Measurements from ENCODE around the gene SEMA4B. TPM values are rescaled to one million over a fixed set of nuclear protein-coding genes. Genes with fewer than 3 reads are reported as not detected.

The SEMA4B gene
- polyA plus RNA-seq, 1 donor: 57.7 TPM

- DNase-seq: peak in 1 of 2 donors; percentile 1
- no CpG with 5 or more reads among the region's 6 CpGs for WGBS (ENCODE audit: insufficient coverage, low lambda C conversion rate)
- peaks cover 50% of the 10 kb centered on the region for H3K36me3 ChIP-seq (ENCODE audit: control insufficient read depth, insufficient read depth, low read length)
- no peak overlapping the region for H3K27ac ChIP-seq (ENCODE audit: low read length)
- no peaks in the 10 kb centered on the region for H3K27me3 ChIP-seq (ENCODE audit: control insufficient read depth, insufficient read depth, low read length)
- H3K4me3 ChIP-seq (ENCODE audit: low read length): no peak overlapping the region
- H3K9me3 ChIP-seq (ENCODE audit: control insufficient read depth, low read depth, low read length): no peaks in the 10 kb centered on the region
- peaks cover 27% of the 10 kb centered on the region for H3K4me1 ChIP-seq (ENCODE audit: control insufficient read depth, insufficient read depth, low read length)
Observed at GRCh38 chr15:90207252-90207651, 6.1 kb downstream of the SEMA4B start.

DNA sequence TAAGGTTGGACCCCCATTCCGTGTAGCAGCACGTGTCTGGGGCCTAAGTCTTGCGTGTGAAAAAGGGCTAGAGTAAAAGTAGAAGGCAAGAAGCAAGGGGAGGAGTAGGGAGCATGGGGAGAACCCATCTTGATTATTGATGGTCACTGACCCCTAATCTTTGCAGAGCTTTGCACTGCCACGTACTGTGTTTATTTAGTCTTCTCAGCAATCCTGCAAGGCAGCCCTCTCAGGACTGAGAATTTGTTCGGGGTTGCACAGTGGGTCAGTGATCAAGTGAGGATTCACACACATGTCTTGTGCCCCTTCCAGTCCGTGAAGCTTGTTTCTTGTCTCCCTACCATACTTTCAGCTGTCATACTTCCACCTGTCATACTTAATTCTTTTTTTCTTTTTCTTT lies 7.2 kb downstream of the SEMA4B start:
- Histone ChIP-seq H3K4me3 (ENCODE audit: low read length) (no peak overlapping the region), H3K27me3 (ENCODE audit: control insufficient read depth, insufficient read depth, low read length) (no peaks in the 10 kb centered on the region), H3K9me3 (ENCODE audit: control insufficient read depth, low read depth, low read length) (no peaks in the 10 kb centered on the region), H3K36me3 (ENCODE audit: control insufficient read depth, insufficient read depth, low read length) (peaks cover 56% of the 10 kb centered on the region), H3K27ac (ENCODE audit: low read length) (peak overlapping the region; percentile 9), H3K4me1 (ENCODE audit: control insufficient read depth, insufficient read depth, low read length) (peaks cover 29% of the 10 kb centered on the region)
- DNase-seq: peak; percentile 49 to 75
- WGBS (ENCODE audit: insufficient coverage, low lambda C conversion rate): no CpG with 5 or more reads among the region's 6 CpGs

GRCh38 chr15:90209591-90209990 lies 8.5 kb downstream of the SEMA4B start:
- WGBS (ENCODE audit: insufficient coverage, low lambda C conversion rate): no CpG with 5 or more reads among the region's 9 CpGs
- no peak overlapping the region for H3K4me3 ChIP-seq (ENCODE audit: low read length)
- H3K27ac ChIP-seq (ENCODE audit: low read length): no peak overlapping the region
- H3K4me1 ChIP-seq (ENCODE audit: control insufficient read depth, insufficient read depth, low read length): peaks cover 36% of the 10 kb centered on the region
- H3K36me3 ChIP-seq (ENCODE audit: control insufficient read depth, insufficient read depth, low read length): peaks cover 47% of the 10 kb centered on the region
- peak in 1 of 2 donors; percentile 1 for DNase-seq
- H3K27me3 ChIP-seq (ENCODE audit: control insufficient read depth, insufficient read depth, low read length): no peaks in the 10 kb centered on the region
- no peaks in the 10 kb centered on the region for H3K9me3 ChIP-seq (ENCODE audit: control insufficient read depth, low read depth, low read length)

DNA sequence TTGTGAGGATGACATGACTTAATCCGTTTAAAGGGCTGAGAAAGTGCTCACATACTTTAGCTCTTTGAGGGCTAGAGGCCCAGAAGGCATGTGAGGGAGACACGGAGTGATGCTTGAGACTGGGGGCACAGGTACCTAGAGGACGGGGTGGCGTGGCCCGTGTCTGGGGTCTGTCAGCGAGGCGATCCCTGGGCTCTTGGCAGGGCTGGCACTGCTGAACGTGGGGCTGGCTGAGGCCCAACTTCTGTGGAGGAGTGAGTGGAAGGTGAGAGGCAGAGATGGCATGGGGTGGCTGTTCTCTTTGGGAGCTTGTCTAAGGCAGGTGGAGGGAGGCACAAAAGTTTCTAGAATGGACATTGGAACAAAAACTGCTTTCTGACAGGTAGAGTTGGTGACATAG lies 9.5 kb downstream of the SEMA4B start:
- Histone ChIP-seq H3K9me3 (ENCODE audit: control insufficient read depth, low read depth, low read length) (no peaks in the 10 kb centered on the region), H3K27ac (ENCODE audit: low read length) (peak overlapping the region; percentile 95), H3K4me3 (ENCODE audit: low read length) (no peak overlapping the region), H3K27me3 (ENCODE audit: control insufficient read depth, insufficient read depth, low read length) (no peaks in the 10 kb centered on the region), H3K36me3 (ENCODE audit: control insufficient read depth, insufficient read depth, low read length) (peaks cover 40% of the 10 kb centered on the region), H3K4me1 (ENCODE audit: control insufficient read depth, insufficient read depth, low read length) (peaks cover 36% of the 10 kb centered on the region)
- DNase-seq: peak in 1 of 2 donors; percentile 9
- no CpG with 5 or more reads among the region's 8 CpGs for WGBS (ENCODE audit: insufficient coverage, low lambda C conversion rate)

- Histone ChIP-seq H3K9me3 (ENCODE audit: control insufficient read depth, low read depth, low read length) (no peaks in the 10 kb centered on the region), H3K36me3 (ENCODE audit: control insufficient read depth, insufficient read depth, low read length) (peaks cover 36% of the 10 kb centered on the region), H3K4me1 (ENCODE audit: control insufficient read depth, insufficient read depth, low read length) (peaks cover 36% of the 10 kb centered on the region), H3K27me3 (ENCODE audit: control insufficient read depth, insufficient read depth, low read length) (no peaks in the 10 kb centered on the region), H3K27ac (ENCODE audit: low read length) (peak overlapping the region; percentile 95), H3K4me3 (ENCODE audit: low read length) (no peak overlapping the region)
- DNase-seq: no peak
- no CpG with 5 or more reads among the region's 9 CpGs for WGBS (ENCODE audit: insufficient coverage, low lambda C conversion rate)
Observed at GRCh38 chr15:90211009-90211408, 9.9 kb downstream of the SEMA4B start.

GRCh38 chr15:90211440-90212143 lies 10.5 kb downstream of the SEMA4B start:
- H3K4me1 ChIP-seq (ENCODE audit: control insufficient read depth, insufficient read depth, low read length): peaks cover 36% of the 10 kb centered on the region
- no CpG with 5 or more reads among the region's 13 CpGs for WGBS (ENCODE audit: insufficient coverage, low lambda C conversion rate)
- peaks cover 33% of the 10 kb centered on the region for H3K36me3 ChIP-seq (ENCODE audit: control insufficient read depth, insufficient read depth, low read length)
- peak; percentile 91 to 97 for DNase-seq
- no peaks in the 10 kb centered on the region for H3K27me3 ChIP-seq (ENCODE audit: control insufficient read depth, insufficient read depth, low read length)
- H3K27ac ChIP-seq (ENCODE audit: low read length): peak overlapping the region; percentile 95
- no peak overlapping the region for H3K4me3 ChIP-seq (ENCODE audit: low read length)
- H3K9me3 ChIP-seq (ENCODE audit: control insufficient read depth, low read depth, low read length): no peaks in the 10 kb centered on the region

DNA sequence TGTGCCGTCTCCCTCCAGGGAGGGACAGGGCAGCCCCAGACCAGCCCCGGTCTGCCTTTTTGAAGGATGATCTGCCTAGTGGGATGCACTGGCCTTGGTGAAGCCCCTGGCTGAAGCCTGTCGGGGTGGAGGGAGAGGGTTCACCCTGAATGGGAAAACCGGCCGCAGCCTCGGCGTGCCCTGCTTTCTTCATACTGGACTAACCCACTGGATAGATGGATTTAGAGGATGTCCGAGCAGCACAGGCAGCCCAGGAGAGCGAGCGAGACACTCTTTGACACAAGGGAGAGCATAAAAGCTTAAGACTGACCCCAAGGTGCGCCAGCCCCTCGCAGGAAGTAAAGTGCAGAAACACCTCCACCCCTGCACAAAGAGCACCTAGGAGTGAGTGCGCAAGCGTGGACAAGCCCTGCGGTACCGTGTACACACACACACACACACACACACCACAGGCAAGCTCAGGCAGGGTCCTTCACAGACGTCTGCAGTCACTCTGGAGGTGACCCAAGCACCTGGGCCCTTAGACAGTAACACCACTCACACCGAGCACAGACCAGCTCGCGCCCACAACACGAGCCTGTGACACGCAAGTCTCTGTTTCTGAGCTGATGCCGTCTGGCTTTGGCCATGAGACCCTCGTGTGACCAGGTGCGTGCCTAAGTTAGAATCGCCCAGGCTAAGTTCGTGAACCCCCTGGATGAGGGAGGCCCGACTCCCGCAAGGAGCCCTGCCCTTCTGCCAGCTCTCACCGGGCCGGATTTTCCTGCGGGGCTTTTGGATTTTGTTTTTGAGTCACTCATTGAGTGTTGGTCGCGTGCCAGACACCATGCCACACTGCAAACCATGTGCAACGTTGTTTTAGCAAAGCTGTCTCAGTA lies 11.3 kb downstream of the SEMA4B start:
- H3K36me3 ChIP-seq (ENCODE audit: control insufficient read depth, insufficient read depth, low read length): peaks cover 28% of the 10 kb centered on the region
- H3K4me1 ChIP-seq (ENCODE audit: control insufficient read depth, insufficient read depth, low read length): peaks cover 36% of the 10 kb centered on the region
- H3K27ac ChIP-seq (ENCODE audit: low read length): peak overlapping the region; percentile 95
- DNase-seq: peak in 1 of 2 donors; percentile 22
- no peak overlapping the region for H3K4me3 ChIP-seq (ENCODE audit: low read length)
- no CpG with 5 or more reads among the region's 35 CpGs for WGBS (ENCODE audit: insufficient coverage, low lambda C conversion rate)
- H3K27me3 ChIP-seq (ENCODE audit: control insufficient read depth, insufficient read depth, low read length): no peaks in the 10 kb centered on the region
- no peaks in the 10 kb centered on the region for H3K9me3 ChIP-seq (ENCODE audit: control insufficient read depth, low read depth, low read length)

- peaks cover 36% of the 10 kb centered on the region for H3K4me1 ChIP-seq (ENCODE audit: control insufficient read depth, insufficient read depth, low read length)
- peaks cover 35% of the 10 kb centered on the region for H3K36me3 ChIP-seq (ENCODE audit: control insufficient read depth, insufficient read depth, low read length)
- H3K9me3 ChIP-seq (ENCODE audit: control insufficient read depth, low read depth, low read length): no peaks in the 10 kb centered on the region
- WGBS (ENCODE audit: insufficient coverage, low lambda C conversion rate): 100% methylated on average over 1 of the region's 12 CpGs
- DNase-seq: peak; percentile 40 to 79
- no peak overlapping the region for H3K4me3 ChIP-seq (ENCODE audit: low read length)
- H3K27ac ChIP-seq (ENCODE audit: low read length): peak overlapping the region; percentile 95
- H3K27me3 ChIP-seq (ENCODE audit: control insufficient read depth, insufficient read depth, low read length): no peaks in the 10 kb centered on the region
Observed at GRCh38 chr15:90213122-90213817, 12.1 kb downstream of the SEMA4B start.

DNA sequence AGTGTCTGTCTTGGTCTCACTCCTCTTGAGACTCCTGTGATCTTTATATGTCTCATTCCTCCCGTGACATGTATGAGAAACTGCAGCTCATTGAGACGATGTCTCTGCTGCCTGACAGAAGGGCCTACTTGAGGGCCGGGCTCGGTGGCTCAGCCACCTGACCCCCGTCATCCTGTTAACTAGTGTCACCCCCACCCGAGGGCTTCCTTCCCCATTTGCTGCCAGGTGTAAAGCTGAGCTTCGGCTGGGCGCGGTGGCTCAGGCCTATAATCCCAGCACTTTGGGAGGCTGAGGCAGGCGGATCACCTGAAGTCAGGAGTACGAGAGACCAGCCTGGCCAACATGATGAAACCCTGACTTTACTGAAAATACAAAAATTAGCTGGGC lies 12.7 kb downstream of the SEMA4B start:
- Histone ChIP-seq H3K4me3 (ENCODE audit: low read length) (no peak overlapping the region), H3K9me3 (ENCODE audit: control insufficient read depth, low read depth, low read length) (no peaks in the 10 kb centered on the region), H3K36me3 (ENCODE audit: control insufficient read depth, insufficient read depth, low read length) (peaks cover 38% of the 10 kb centered on the region), H3K27me3 (ENCODE audit: control insufficient read depth, insufficient read depth, low read length) (no peaks in the 10 kb centered on the region), H3K27ac (ENCODE audit: low read length) (peak overlapping the region; percentile 95), H3K4me1 (ENCODE audit: control insufficient read depth, insufficient read depth, low read length) (peaks cover 36% of the 10 kb centered on the region)
- peak in 1 of 2 donors; percentile 31 for DNase-seq
- WGBS (ENCODE audit: insufficient coverage, low lambda C conversion rate): no CpG with 5 or more reads among the region's 11 CpGs

- H3K9me3 ChIP-seq (ENCODE audit: control insufficient read depth, low read depth, low read length): no peaks in the 10 kb centered on the region
- peaks cover 36% of the 10 kb centered on the region for H3K4me1 ChIP-seq (ENCODE audit: control insufficient read depth, insufficient read depth, low read length)
- H3K4me3 ChIP-seq (ENCODE audit: low read length): no peak overlapping the region
- H3K27ac ChIP-seq (ENCODE audit: low read length): peak overlapping the region; percentile 44
- no peaks in the 10 kb centered on the region for H3K27me3 ChIP-seq (ENCODE audit: control insufficient read depth, insufficient read depth, low read length)
- no peak for DNase-seq
- H3K36me3 ChIP-seq (ENCODE audit: control insufficient read depth, insufficient read depth, low read length): peaks cover 41% of the 10 kb centered on the region
- WGBS (ENCODE audit: insufficient coverage, low lambda C conversion rate): no CpG with 5 or more reads among the region's 8 CpGs
Observed at GRCh38 chr15:90214553-90215196, 13.5 kb downstream of the SEMA4B start.
